Memory B cell (primary cell): ENCODE measurements around the gene TSC22D4.

Experiments used
- ATAC-seq: fragments of 150-1000 bp; cut with Tn5 transposase; 2 replicates; pipeline ENCODE4 v1.10.0; 2021; ENCODE audit warnings: low read depth, mild to moderate bottlenecking, moderate library complexity
- DNase-seq, 2 donors: peaks; one replicate each; pipeline ENCODE4 v3.0.0; 2022; ENCODE audit warnings: low spot score in 2 of 2
- H3K27ac Mint-ChIP-seq: one replicate; pipeline ENCODE4 v1.8.0; 2022; ENCODE audit warnings: mild to moderate bottlenecking, moderate library complexity, mixed read lengths
- H3K27me3 Mint-ChIP-seq: one replicate; pipeline ENCODE4 v1.8.0; 2022; ENCODE audit warnings: mixed read lengths
- H3K36me3 Mint-ChIP-seq: one replicate; pipeline ENCODE4 v1.8.0; 2022; ENCODE audit warnings: mild to moderate bottlenecking, mixed read lengths
- H3K4me1 Mint-ChIP-seq: one replicate; pipeline ENCODE4 v1.8.0; 2022; ENCODE audit warnings: mixed read lengths
- H3K4me3 Mint-ChIP-seq: one replicate; pipeline ENCODE4 v1.8.0; 2022; ENCODE audit warnings: mild to moderate bottlenecking, moderate library complexity, mixed read lengths
- H3K9me3 Mint-ChIP-seq: one replicate; pipeline ENCODE4 v1.8.0; 2022; ENCODE audit warnings: mixed read lengths

TSC22D4 gene

DNA sequence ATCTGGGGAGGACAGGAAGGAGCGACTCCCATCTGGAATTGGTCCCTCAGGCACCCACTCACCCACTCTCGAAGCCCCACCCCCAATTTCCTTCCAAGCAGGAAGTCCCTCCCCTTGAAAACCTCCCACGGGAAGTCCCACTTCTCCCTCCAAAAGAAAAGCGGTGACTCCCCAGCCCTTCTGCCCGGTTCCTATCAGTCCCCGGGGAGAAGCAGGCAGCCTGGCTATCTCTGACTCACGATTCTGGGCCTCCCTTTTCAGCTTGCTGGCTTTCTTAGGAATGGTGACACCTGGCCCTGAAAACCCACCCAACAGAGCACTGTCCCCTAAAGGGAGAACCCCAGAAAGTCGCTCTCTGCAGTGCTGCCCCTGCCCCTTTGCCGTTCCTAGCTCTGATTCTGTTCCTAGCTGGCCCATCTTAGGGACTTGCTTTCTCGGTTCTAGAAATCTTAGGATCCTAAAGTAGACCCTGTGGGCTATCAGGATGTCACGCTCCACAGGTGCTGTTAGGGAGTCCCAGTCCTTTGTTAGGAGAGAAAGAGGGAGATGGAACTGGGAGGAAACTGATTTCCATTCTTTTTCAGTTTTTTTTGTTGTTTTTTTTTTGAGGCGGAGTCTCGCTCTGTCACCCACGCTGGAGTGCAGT is 6.0 kb downstream of the TSC22D4 start:
- no peak for ATAC-seq
- Mint-ChIP-seq H3K4me3 (no peak overlapping the region), H3K27me3 (no peaks in the 10 kb centered on the region), H3K4me1 (peaks cover 33% of the 10 kb centered on the region), H3K27ac (peak overlapping the region; percentile 40), H3K36me3 (peaks cover 13% of the 10 kb centered on the region), H3K9me3 (no peaks in the 10 kb centered on the region)
- no peak for DNase-seq

DNA sequence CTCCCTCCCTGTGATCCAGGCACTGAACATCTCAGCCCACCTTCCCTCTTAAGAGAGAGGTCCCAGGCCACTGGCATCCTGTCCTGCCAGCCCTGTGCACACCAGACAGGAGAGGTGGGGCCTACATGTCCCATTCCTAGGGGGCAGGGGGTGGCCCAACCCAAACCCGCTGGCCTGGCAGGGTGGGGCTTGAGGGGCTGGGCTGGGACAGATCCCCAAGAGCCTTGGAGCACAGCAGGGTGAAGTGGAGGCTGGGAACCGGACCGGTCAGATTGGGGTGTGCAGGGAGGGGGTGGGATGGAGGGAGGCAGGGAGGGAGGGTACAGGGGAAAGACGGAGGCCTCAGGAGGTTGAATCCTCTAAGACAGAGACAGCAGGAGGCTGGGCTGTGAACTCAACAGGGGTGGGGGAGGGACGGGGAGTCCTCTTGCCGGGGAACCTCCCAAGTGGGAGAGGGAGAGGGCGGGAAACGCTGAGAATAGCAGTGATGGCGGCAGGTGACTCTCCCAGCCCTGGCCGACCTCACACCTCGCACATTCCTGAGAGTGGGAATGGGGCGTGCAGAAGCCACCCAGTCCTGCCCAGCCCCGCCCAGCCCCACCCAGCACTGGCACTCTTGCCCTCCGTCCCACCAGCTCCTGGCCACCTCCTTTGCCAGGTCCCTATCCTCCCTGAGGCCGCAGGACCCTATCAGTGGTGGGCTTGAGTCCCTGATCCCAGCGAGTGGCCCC is 6.7 kb downstream of the TSC22D4 start:
- H3K9me3 Mint-ChIP-seq: no peaks in the 10 kb centered on the region
- no peaks in the 10 kb centered on the region for H3K27me3 Mint-ChIP-seq

DNA sequence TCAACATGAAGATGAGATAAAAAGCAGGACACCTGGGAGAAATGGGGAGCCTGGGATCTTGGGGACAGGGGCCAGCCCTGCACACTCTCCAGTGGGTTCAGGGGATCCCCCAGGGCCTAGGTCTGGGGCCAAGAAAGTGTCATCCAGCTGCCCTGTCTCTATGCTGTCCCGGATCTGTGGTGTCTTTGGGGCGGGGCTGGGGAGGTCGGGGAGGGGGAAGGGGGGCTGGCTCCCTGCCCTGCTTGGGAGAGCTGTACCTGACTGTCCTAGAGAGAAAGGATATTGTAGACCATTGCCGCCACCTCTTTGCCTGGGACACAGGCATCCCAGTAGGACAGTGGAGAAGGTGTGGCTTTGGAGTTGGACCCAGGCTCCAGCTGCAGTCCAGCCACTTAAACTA is 8.0 kb downstream of the TSC22D4 start:
- Mint-ChIP-seq H3K27me3 (no peaks in the 10 kb centered on the region), H3K9me3 (no peaks in the 10 kb centered on the region), H3K36me3 (peaks cover 17% of the 10 kb centered on the region), H3K27ac (no peak overlapping the region), H3K4me1 (peaks cover 25% of the 10 kb centered on the region), H3K4me3 (no peak overlapping the region)
- no peak for ATAC-seq
- DNase-seq: no peak

More for the DNA sequence above, 6.7 kb downstream of the TSC22D4 start:
- Mint-ChIP-seq H3K27ac (peak overlapping the region; percentile 40), H3K4me1 (peaks cover 32% of the 10 kb centered on the region), H3K36me3 (peaks cover 14% of the 10 kb centered on the region), H3K4me3 (no peak overlapping the region)
- no peak for DNase-seq
- ATAC-seq: no peak

DNA sequence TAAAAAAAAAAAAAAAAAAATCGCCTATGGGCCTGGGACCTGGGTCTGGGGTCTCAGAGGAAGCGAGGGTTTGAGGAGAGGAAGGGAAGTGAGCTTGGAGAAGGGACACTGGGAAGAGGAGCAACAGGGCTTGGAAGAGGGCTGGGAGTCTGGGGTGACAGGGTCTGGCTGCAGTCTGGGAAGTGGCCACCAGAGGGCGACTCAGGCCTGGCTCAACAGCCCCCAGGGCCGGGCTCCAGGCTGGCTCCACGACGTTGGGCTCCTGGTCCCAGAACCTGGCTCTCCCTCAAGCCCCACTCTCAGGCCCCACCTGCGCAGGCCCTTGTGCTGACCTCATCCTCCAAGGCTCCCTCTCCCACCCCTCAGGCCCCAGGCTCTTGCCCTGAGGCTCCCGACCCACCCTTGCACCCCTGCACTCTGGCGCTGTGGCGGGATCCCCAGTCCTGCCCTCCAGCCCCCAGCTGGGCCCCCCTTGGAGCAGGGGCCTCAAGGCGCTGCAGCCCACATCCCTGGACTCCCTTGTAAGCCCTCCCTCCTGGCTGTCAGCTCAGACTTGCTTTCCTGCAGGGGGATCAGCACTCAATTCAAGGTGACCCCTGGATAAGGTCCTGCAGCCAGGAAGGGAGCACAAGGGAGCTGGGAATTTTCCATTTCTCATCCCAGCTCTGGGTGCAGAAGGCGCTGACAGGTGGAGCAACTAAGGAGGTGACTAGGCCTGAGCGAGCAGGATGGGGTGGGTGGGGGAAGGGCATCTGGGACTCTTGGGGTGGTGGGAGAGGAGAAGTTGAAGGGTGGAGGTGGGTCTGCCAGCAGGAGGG is 9.6 kb downstream of the TSC22D4 start:
- Mint-ChIP-seq H3K4me3 (no peak overlapping the region), H3K4me1 (peaks cover 21% of the 10 kb centered on the region), H3K9me3 (no peaks in the 10 kb centered on the region), H3K36me3 (peaks cover 16% of the 10 kb centered on the region), H3K27ac (no peak overlapping the region), H3K27me3 (no peaks in the 10 kb centered on the region)
- DNase-seq (peak; percentile 82 to 94), ATAC-seq (peak; percentile 94)

DNA sequence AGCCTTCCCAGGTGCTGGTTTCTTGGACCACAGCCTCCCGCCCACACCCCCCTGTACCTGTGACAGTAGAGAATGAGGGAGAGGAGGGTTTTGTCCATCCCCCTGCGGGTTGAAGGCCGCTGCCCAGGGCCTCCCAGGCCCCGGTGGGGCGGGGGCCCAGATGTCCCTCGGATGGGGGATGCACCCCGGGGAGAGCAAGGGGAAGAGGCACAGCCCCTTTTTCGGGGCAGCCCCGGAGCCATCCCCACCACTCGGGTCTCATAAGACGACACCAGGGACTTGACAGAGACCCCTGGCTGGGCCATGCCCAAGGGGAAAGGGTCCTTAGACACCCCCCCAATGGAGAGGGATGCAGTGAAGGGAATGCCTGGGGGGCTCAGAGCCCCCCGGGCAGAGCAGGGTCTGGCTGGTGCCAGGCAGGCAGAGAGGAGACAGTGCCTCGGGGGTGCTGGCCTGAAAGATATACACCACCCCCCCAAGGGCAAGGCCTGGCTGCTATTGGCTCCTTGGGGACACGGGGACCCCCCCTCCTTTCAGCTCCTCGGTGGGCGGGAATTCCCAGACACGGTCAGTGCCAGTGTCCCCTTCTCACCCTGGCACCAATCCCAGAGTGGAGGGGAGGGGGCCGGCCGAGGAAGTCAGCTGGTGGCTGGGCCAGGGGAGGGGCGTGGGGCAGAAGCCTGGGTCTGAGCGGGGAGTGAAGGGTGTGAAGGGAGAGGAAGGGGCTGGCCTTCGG is 11.2 kb downstream of the TSC22D4 start:
- ATAC-seq: no peak
- Mint-ChIP-seq H3K27ac (no peak overlapping the region), H3K4me3 (no peak overlapping the region), H3K9me3 (no peaks in the 10 kb centered on the region), H3K4me1 (peaks cover 9% of the 10 kb centered on the region), H3K36me3 (peaks cover 14% of the 10 kb centered on the region), H3K27me3 (no peaks in the 10 kb centered on the region)
- DNase-seq: no peak

GRCh38 chr7:100466653-100467605 is 12.1 kb downstream of the TSC22D4 start:
- H3K36me3 Mint-ChIP-seq: peaks cover 14% of the 10 kb centered on the region
- peaks cover 8% of the 10 kb centered on the region for H3K4me1 Mint-ChIP-seq
- no peak overlapping the region for H3K4me3 Mint-ChIP-seq
- H3K27me3 Mint-ChIP-seq: no peaks in the 10 kb centered on the region
- H3K27ac Mint-ChIP-seq: no peak overlapping the region
- DNase-seq (no peak), ATAC-seq (no peak)
- H3K9me3 Mint-ChIP-seq: no peaks in the 10 kb centered on the region

GRCh38 chr7:100465702-100466311 is 13.2 kb downstream of the TSC22D4 start:
- Mint-ChIP-seq H3K4me1 (peaks cover 5% of the 10 kb centered on the region), H3K27ac (no peak overlapping the region), H3K9me3 (no peaks in the 10 kb centered on the region), H3K4me3 (no peak overlapping the region), H3K36me3 (peaks cover 16% of the 10 kb centered on the region), H3K27me3 (no peaks in the 10 kb centered on the region)
- DNase-seq (no peak), ATAC-seq (no peak)

DNA sequence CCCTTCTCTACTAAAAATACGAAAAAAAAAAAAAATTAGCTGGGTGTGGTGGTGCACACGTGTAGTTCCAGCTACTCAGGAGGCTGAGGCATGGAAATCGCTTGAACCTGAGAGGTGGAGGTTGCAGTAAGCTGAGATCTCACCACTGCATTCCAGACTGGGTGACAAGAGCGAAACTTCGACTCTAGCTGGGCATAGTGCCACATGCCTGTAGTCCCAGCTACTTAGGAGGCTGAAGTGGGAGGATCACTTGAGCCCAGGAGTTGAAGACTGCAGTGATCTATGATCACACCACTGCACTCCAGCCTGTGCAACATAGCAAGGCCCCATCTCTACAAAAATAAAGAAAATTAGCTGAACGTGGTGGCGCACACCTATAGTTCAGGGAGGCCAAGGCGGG is 13.7 kb downstream of the TSC22D4 start:
- no peaks in the 10 kb centered on the region for H3K9me3 Mint-ChIP-seq
- peaks cover 16% of the 10 kb centered on the region for H3K36me3 Mint-ChIP-seq
- H3K4me1 Mint-ChIP-seq: peaks cover 5% of the 10 kb centered on the region
- no peak overlapping the region for H3K27ac Mint-ChIP-seq
- DNase-seq (no peak), ATAC-seq (no peak)
- H3K27me3 Mint-ChIP-seq: no peaks in the 10 kb centered on the region
- no peak overlapping the region for H3K4me3 Mint-ChIP-seq

DNA sequence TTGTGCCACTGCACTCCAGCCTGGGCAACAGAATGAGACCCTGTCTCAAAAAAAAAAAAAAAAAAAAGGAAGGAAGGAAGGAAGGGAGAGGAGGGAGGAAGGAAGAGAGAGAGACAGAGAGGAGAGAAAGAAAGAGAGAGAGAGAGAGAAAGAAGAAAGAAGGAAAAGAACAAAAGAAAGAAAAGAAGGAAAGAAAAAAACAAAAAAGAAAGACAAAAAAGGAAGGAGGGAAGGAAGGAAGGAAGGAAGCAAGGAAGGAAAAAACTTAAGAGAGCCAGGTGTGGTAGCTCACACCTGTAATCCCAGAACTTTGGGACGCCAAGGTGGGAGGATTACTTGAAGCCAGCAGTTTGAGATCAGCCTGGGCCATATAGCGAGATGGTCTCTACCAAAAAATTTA is 14.2 kb downstream of the TSC22D4 start:
- Mint-ChIP-seq H3K4me3 (no peak overlapping the region), H3K27ac (no peak overlapping the region), H3K9me3 (no peaks in the 10 kb centered on the region), H3K27me3 (no peaks in the 10 kb centered on the region), H3K4me1 (peaks cover 5% of the 10 kb centered on the region), H3K36me3 (peaks cover 16% of the 10 kb centered on the region)
- DNase-seq: no peak
- no peak for ATAC-seq

DNA sequence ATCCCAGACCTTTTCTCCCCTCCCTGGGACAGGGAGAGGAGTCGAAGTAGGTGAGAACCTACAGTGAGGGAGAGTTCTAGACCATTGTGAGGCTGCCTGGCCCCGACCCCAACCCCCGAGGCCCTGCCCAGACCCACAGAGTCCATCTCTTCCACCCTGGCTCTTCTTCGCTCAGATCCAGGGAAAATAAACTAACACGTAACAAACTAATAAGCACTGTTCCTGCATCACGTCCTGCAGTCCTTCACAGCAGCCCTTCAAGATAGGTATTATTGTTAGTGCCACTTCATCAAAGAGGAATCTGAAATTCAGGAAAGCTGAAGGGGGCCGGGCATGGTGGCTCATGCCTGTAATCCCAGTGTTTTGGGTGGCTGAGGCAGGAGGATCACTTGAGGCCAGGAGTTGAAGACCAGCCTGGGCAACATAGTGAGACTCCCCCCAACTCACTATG is 14.8 kb downstream of the TSC22D4 start, which contains the start of gene SPACDR:
SPACDR (minus strand) TSS at position 51 of the 451 bp plus-strand sequence. CDS start 235 bp downstream, outside the sequence.
- ATAC-seq (no peak), DNase-seq (no peak)
- H3K36me3 Mint-ChIP-seq: peaks cover 16% of the 10 kb centered on the region
- H3K4me1 Mint-ChIP-seq: peaks cover 5% of the 10 kb centered on the region
- no peak within 1 kb of the TSS for H3K4me3 Mint-ChIP-seq
- no peak within 1 kb of the TSS for H3K27ac Mint-ChIP-seq
- no peaks in the 10 kb centered on the region for H3K27me3 Mint-ChIP-seq
- H3K9me3 Mint-ChIP-seq: no peaks in the 10 kb centered on the region

DNA sequence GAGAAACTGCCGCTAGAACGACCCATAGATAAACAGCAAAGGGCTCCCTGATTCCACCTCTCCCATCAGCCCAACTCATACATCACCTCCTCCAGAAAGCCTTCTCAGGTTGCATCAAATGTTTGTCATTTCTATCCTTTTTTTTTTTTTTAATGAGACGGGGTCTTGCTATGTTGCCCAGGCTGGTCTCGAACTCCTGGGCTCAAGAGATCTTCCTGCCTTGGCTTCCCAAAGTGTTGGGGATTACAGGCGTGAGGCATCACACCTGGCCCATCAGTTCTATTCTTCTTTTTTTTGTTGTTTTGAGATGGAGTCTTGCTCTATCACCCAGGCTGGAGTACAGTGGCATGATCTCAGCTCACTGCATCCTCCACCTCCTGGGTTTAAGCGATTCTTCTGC is 22.0 kb downstream of the TSC22D4 start:
- Mint-ChIP-seq H3K9me3 (no peaks in the 10 kb centered on the region), H3K27ac (no peak overlapping the region), H3K4me1 (peaks cover 4% of the 10 kb centered on the region), H3K36me3 (peaks cover 6% of the 10 kb centered on the region), H3K27me3 (no peaks in the 10 kb centered on the region), H3K4me3 (no peak overlapping the region)
- DNase-seq: no peak
- ATAC-seq: no peak

GRCh38 chr7:100456562-100456961 is 22.5 kb downstream of the TSC22D4 start:
- no peak for DNase-seq
- ATAC-seq: no peak
- Mint-ChIP-seq H3K4me1 (peaks cover 4% of the 10 kb centered on the region), H3K4me3 (no peak overlapping the region), H3K27ac (no peak overlapping the region), H3K9me3 (no peaks in the 10 kb centered on the region), H3K36me3 (peaks cover 5% of the 10 kb centered on the region), H3K27me3 (no peaks in the 10 kb centered on the region)
